Measurements from ENCODE around the gene GLIS1. TPM values are rescaled to one million over a fixed set of nuclear protein-coding genes. Genes with fewer than 3 reads are reported as not detected.

GLIS1 gene
- total and polyA plus RNA-seq, 2 of the 8 experiments (the other 6 are each of a cell fraction or from before 2014, with no cell fraction given): 0.15 to 0.22 TPM

DNA sequence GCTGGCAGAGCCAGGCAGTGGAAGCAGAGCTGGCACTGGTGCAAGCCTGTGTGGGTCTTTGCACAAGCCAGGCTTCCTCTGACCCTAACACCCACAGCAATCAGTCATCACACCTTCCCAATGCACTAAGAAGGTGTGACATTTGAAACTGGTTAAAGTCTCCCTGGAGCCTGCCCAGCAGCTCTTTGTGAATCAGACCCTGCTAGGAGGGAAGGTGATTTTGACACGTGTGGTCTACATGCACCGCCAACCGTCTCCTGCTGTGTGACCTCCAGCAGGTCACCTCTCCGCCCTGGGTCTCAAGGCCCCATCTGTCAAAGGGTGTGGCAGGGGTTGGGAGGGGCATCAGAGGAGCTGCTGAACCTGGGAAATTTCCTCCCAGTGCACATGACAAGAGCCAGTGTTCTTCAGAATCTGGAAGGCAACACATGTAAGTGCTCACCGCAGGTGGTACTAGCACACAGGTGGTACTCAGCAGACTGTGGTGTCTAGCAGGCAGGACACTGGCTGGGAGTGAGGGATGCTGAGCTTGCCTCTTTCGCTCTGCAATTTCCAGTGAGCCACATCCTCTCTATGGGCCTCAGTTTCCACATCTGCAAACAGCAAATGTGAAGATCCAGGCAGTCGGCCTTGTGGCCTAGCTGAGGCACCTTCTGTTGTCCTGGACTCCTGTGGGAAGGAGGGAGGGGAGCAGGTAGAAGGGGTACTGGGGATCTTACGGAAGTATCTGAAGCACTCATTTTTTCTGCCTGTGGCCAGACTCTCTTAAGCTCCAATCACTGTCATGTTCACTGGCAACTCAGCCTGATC, 156.5 kb downstream of the GLIS1 start:
- no peak overlapping the region for H3K4me2 ChIP-seq (ENCODE audit: insufficient read depth in 1 of 2, low read depth in 2 of 2, low read length in 2 of 2)
- H3K14ac ChIP-seq (ENCODE audit: insufficient read length): no peak overlapping the region
- no peak overlapping the region for H2BK5ac ChIP-seq (ENCODE audit: low read depth, low read length)
- no peak overlapping the region for H2BK12ac ChIP-seq (ENCODE audit: low read depth, low read length)
- H2BK15ac ChIP-seq (ENCODE audit: low read length): no peak overlapping the region
- ChIA-PET POLR2A (ENCODE audit: partially characterized antibody) (no interaction called here), CTCF (ENCODE audit: partially characterized antibody) (interaction anchor here (0.6 to 13.2 kb wide), 13 partner anchors 8 to 411 kb away, joined by 3 to 175 read pairs (median 4); no protein-coding TSS in a partner anchor)
- no peak overlapping the region for H3K4me3 ChIP-seq (ENCODE audit: extremely low read depth in 1 of 4, insufficient read depth in 2 of 4, low read depth in 3 of 4, low read length in 4 of 4)
- no peak overlapping the region for H3K18ac ChIP-seq (ENCODE audit: extremely low read depth, low read length)
- no peak overlapping the region for H3K9ac ChIP-seq (replicated peaks in 1 of 4; ENCODE audit: extremely low read depth in 1 of 4, low read depth in 3 of 4, low read length in 3 of 4)
- H2BK20ac ChIP-seq (ENCODE audit: low read length): no peak overlapping the region
- no peak overlapping the region for H2AFZ ChIP-seq (ENCODE audit: low read length)
- H4K8ac ChIP-seq (ENCODE audit: extremely low read depth, insufficient read depth, low read length): no peak overlapping the region
- H4K5ac ChIP-seq (ENCODE audit: insufficient read length, low read depth, low read length): no peak overlapping the region
- no peaks in the 10 kb centered on the region for H3K36me3 ChIP-seq (ENCODE audit: control insufficient read depth in 2 of 4, insufficient read depth in 4 of 4, low read length in 3 of 4)
- FAIRE-seq: no peak
- H3K79me2 ChIP-seq (ENCODE audit: control insufficient read depth in 1 of 2, insufficient read depth in 2 of 2, low read length in 2 of 2): no peaks in the 10 kb centered on the region
- H3K23ac ChIP-seq (ENCODE audit: insufficient read length): no peak overlapping the region
- WGBS, 2 experiments (ENCODE audit: extremely low coverage in 1 of 2, insufficient coverage in 1 of 2, insufficient read length in 1 of 2, insufficient replicate concordance in 2 of 2, low coverage in 1 of 2, low lambda C conversion rate in 2 of 2, missing lambda C conversion rate in 1 of 2): 90% methylated on average over 8 of the region's 8 CpGs; no CpG with 5 or more reads in 1 of the 2 experiments
- DNase-seq (ENCODE audit: low read depth in 1 of 2, low spot score in 2 of 2): no peak
- H3K23me2 ChIP-seq (ENCODE audit: low read depth, low read length): no peaks in the 10 kb centered on the region
- no peaks in the 10 kb centered on the region for H3K4me1 ChIP-seq (replicated peaks in 1 of 4; ENCODE audit: control insufficient read depth in 3 of 4, insufficient read depth in 4 of 4, low read length in 3 of 4)
- no peak overlapping the region for H3K56ac ChIP-seq (replicated peaks; ENCODE audit: insufficient read length, low read depth, low read length)
- H3K4ac ChIP-seq (replicated peaks; ENCODE audit: insufficient read length, low read depth, low read length): no peak overlapping the region
- TF ChIP-seq SIN3A (conservative IDR thresholded peaks at IDR 0.05 in 1 of 2, IDR thresholded peaks at IDR 0.05 in 1 of 2; ENCODE audit: low read depth in 1 of 2, low read length in 2 of 2): no peak
- no peak for TF ChIP-seq NRF1 (IDR thresholded peaks at IDR 0.05; ENCODE audit: low read depth, low read length)
- TF ChIP-seq POU5F1 (IDR thresholded peaks at IDR 0.05; ENCODE audit: low read depth, low read length): no peak
- TF ChIP-seq, protein P1, sequence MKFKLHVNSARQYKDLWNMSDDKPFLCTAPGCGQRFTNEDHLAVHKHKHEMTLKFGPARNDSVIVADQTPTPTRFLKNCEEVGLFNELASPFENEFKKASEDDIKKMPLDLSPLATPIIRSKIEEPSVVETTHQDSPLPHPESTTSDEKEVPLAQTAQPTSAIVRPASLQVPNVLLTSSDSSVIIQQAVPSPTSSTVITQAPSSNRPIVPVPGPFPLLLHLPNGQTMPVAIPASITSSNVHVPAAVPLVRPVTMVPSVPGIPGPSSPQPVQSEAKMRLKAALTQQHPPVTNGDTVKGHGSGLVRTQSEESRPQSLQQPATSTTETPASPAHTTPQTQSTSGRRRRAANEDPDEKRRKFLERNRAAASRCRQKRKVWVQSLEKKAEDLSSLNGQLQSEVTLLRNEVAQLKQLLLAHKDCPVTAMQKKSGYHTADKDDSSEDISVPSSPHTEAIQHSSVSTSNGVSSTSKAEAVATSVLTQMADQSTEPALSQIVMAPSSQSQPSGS (IDR thresholded peaks at IDR 0.05; ENCODE audit: low read length): no peak
- TF ChIP-seq MAFK (IDR thresholded peaks at IDR 0.05; ENCODE audit: low read depth, low read length): no peak
- no peak for TF ChIP-seq CBX5 (IDR thresholded peaks at IDR 0.05; ENCODE audit: low read depth, low read length)
- no peaks in the 10 kb centered on the region for H4K20me1 ChIP-seq (replicated peaks in 1 of 2; ENCODE audit: control insufficient read depth in 1 of 2, insufficient read depth in 2 of 2, low read length in 2 of 2)
- H3K79me1 ChIP-seq (ENCODE audit: low read depth, low read length): no peaks in the 10 kb centered on the region
- no peaks in the 10 kb centered on the region; a peak in 1 of 7 replicates for H3K27me3 ChIP-seq (replicated peaks in 1 of 4; ENCODE audit: control insufficient read depth in 3 of 4, extremely low read depth in 1 of 4, insufficient read depth in 3 of 4, low read length in 3 of 4)
- no peak overlapping the region for H2AK5ac ChIP-seq (ENCODE audit: low read depth, low read length)
- H3K9me3 ChIP-seq (ENCODE audit: insufficient read depth in 2 of 2, low read depth in 1 of 2, low read length in 1 of 2): no peaks in the 10 kb centered on the region
- H2BK120ac ChIP-seq (replicated peaks; ENCODE audit: low read depth, low read length): no peak overlapping the region
- H3K27ac ChIP-seq (ENCODE audit: low read depth, low read length): no peak overlapping the region
- H4K91ac ChIP-seq (replicated peaks; ENCODE audit: insufficient read length, low read length): no peak overlapping the region

Data from H1 (cell line).